Naive thymus-derived CD4-positive, alpha-beta T cell (primary cell): ENCODE data around the gene OR5P2. TPM values are rescaled to one million over a fixed set of nuclear protein-coding genes. Genes with fewer than 3 reads are reported as not detected.

ENCODE experiments used
- ATAC-seq: fragments of 150-1000 bp; cut with Tn5 transposase; 2 replicates; pipeline ENCODE4 v1.10.0; 2021; ENCODE audit warnings: mild to moderate bottlenecking, moderate library complexity
- CTCF ChIA-PET: fragments of 350-600 bp; sonication (Branson Sonifier 250); formaldehyde crosslinking; loops from one replicate; lab custom pipeline; 2021; ENCODE audit warnings: antibody characterized with exemption; lab: Charles Lee
- POLR2A ChIA-PET: fragments of 350-600 bp; sonication (Branson Sonifier 250); formaldehyde crosslinking; loops from one replicate; lab custom pipeline; 2021; ENCODE audit warnings: antibody characterized with exemption, inconsistent platforms; lab: Charles Lee
- DNase-seq, 9 donors: peaks; one replicate each; pipeline versions ENCODE4 v3.0.0 to v3.0.0-alpha.2; 2020 to 2022; ENCODE audit warnings: mixed read lengths in 1 of 9
- H3K27ac ChIP-seq: one replicate; pipeline ENCODE4 v1.7.0; 2013; ENCODE audit warnings: mild to moderate bottlenecking, low read depth, low read length, moderate library complexity
- H3K27me3 ChIP-seq, 2 donors: one replicate each; pipeline ENCODE4 v1.7.0; 2013; ENCODE audit warnings: low read length in 2 of 2, mild to moderate bottlenecking in 2 of 2, moderate library complexity in 2 of 2; ENCODE audit not compliant: control insufficient read depth in 2 of 2, insufficient read depth in 2 of 2
- H3K36me3 ChIP-seq, 3 experiments: 1 replicate in 2 of 3; 2 replicates in 1 of 3; pipeline ENCODE4 v1.7.0; 2013; ENCODE audit warnings: low read length in 3 of 3, mild to moderate bottlenecking in 3 of 3, moderate library complexity in 1 of 3; ENCODE audit not compliant: insufficient read depth in 3 of 3, control insufficient read depth in 2 of 3
- H3K4me1 ChIP-seq, 2 donors: one replicate each; pipeline ENCODE4 v1.7.0; 2013; ENCODE audit warnings: low read length in 2 of 2, mild to moderate bottlenecking in 2 of 2, moderate library complexity in 1 of 2; ENCODE audit not compliant: control insufficient read depth in 2 of 2, insufficient read depth in 2 of 2
- H3K4me3 ChIP-seq: 2 replicates; pipeline ENCODE4 v1.7.0; 2013; ENCODE audit warnings: mild to moderate bottlenecking, low read length
- H3K9me3 ChIP-seq, 3 experiments: 1 replicate in 2 of 3; 2 replicates in 1 of 3; pipeline ENCODE4 v1.7.0; 2013; ENCODE audit warnings: low read length in 3 of 3; ENCODE audit not compliant: control insufficient read depth in 2 of 3
- H3K27ac Mint-ChIP-seq, 9 donors: one replicate each; pipeline ENCODE4 v1.8.0; 2020 to 2022; ENCODE audit warnings: mixed read lengths in 9 of 9, mild to moderate bottlenecking in 8 of 9, moderate library complexity in 5 of 9, inconsistent platforms in 2 of 9
- H3K27me3 Mint-ChIP-seq, 5 donors: one replicate each; pipeline ENCODE4 v1.8.0; 2021 to 2022; ENCODE audit warnings: mixed read lengths in 5 of 5, mild to moderate bottlenecking in 1 of 5
- H3K36me3 Mint-ChIP-seq, 5 donors: one replicate each; pipeline ENCODE4 v1.8.0; 2020 to 2022; ENCODE audit warnings: mixed read lengths in 5 of 5, mild to moderate bottlenecking in 3 of 5, inconsistent platforms in 1 of 5
- H3K4me1 Mint-ChIP-seq, 7 donors: one replicate each; pipeline ENCODE4 v1.8.0; 2020 to 2022; ENCODE audit warnings: mixed read lengths in 7 of 7, mild to moderate bottlenecking in 3 of 7, inconsistent platforms in 1 of 7
- H3K4me3 Mint-ChIP-seq, 10 donors: one replicate each; pipeline ENCODE4 v1.8.0; 2020 to 2022; ENCODE audit warnings: mild to moderate bottlenecking in 10 of 10, mixed read lengths in 10 of 10, moderate library complexity in 6 of 10, inconsistent platforms in 2 of 10
- H3K9me3 Mint-ChIP-seq, 11 donors: one replicate each; pipeline ENCODE4 v1.8.0; 2020 to 2022; ENCODE audit warnings: mixed read lengths in 11 of 11, mild to moderate bottlenecking in 4 of 11, inconsistent platforms in 1 of 11, moderate library complexity in 1 of 11
- intact Hi-C, 2 donors: fragments of 100-400 bp; cut with micrococcal nuclease; formaldehyde crosslinking; loops; one replicate each; pipeline ENCODE4 v1.15.1; 2023
- polyA plus RNA-seq, 2 donors: library from polyadenylated mRNA; unstranded; fragments of 300-500 nt; fragmentation: Illumina TruSeq; gene quantifications; one replicate each; pipeline ENCODE4 v1.2.3, GENCODE V29; 2021
- total RNA-seq, 6 experiments: library from RNA in 5 of 6; stranded (reverse) in 5 of 6; gene quantifications; 1 replicate in 5 of 6; 2 replicates in 1 of 6; pipeline ENCODE4 v1.2.3 and lab custom pipeline; 2021 to 2026

Gene OR5P2
- total RNA-seq = not detected
- polyA plus RNA-seq = not detected
- total RNA-seq (lab: John Stamatoyannopoulos, UW) = not detected

- DNase-seq (no peak), ATAC-seq (no peak)
- intact Hi-C loops = no loop called here
- CTCF ChIA-PET = no interaction called here
- H3K27ac Mint-ChIP-seq = no peak within 1 kb of the TSS
- H3K36me3 ChIP-seq = no peaks in the 10 kb centered on the region
- H3K4me3 ChIP-seq = no peak within 1 kb of the TSS
- H3K27me3 ChIP-seq = no peaks in the 10 kb centered on the region
- peaks cover 0 to 34% (median 15%) of the 10 kb centered on the region in 5 donors for H3K27me3 Mint-ChIP-seq
- H3K4me1 ChIP-seq = no peaks in the 10 kb centered on the region
- no peaks in the 10 kb centered on the region for H3K9me3 ChIP-seq
- H3K36me3 Mint-ChIP-seq = peaks cover 0 to 6% (median 0%) of the 10 kb centered on the region in 5 donors
- H3K27ac ChIP-seq = no peak within 1 kb of the TSS
- POLR2A ChIA-PET = no interaction called here
- H3K4me3 Mint-ChIP-seq = no peak within 1 kb of the TSS
- H3K9me3 Mint-ChIP-seq = peaks cover 0 to 18% (median 4%) of the 10 kb centered on the region in 11 donors
- no peaks in the 10 kb centered on the region for H3K4me1 Mint-ChIP-seq
Measured at GRCh38 chr11:7796842-7797241, at the start of gene OR5P2. TSS of gene OR5P2 (minus strand) at chr11:7796942. CDS start at chr11:7796942, 0 bp downstream.

- no peak overlapping the region for H3K27ac ChIP-seq
- H3K27me3 Mint-ChIP-seq = peaks cover 0 to 31% (median 14%) of the 10 kb centered on the region in 5 donors
- H3K27ac Mint-ChIP-seq = no peak overlapping the region
- ATAC-seq (no peak), DNase-seq (no peak)
- H3K9me3 ChIP-seq = no peaks in the 10 kb centered on the region
- no peaks in the 10 kb centered on the region for H3K36me3 Mint-ChIP-seq
- no peaks in the 10 kb centered on the region for H3K36me3 ChIP-seq
- no peaks in the 10 kb centered on the region for H3K4me1 ChIP-seq
- peaks cover 0 to 6% (median 0%) of the 10 kb centered on the region in 11 donors for H3K9me3 Mint-ChIP-seq
- intact Hi-C loops = no loop called here
- no peak overlapping the region for H3K4me3 Mint-ChIP-seq
- H3K4me3 ChIP-seq = no peak overlapping the region
- CTCF ChIA-PET = no interaction called here
- H3K27me3 ChIP-seq = no peaks in the 10 kb centered on the region
- POLR2A ChIA-PET = no interaction called here
- H3K4me1 Mint-ChIP-seq = no peaks in the 10 kb centered on the region
Measured at GRCh38 chr11:7846003-7846402, 49.3 kb upstream of the OR5P2 start.

- Histone ChIP-seq H3K36me3 (no peaks in the 10 kb centered on the region), H3K27me3 (no peaks in the 10 kb centered on the region), H3K9me3 (no peaks in the 10 kb centered on the region), H3K4me1 (no peaks in the 10 kb centered on the region), H3K27ac (no peak overlapping the region), H3K4me3 (no peak overlapping the region)
- ATAC-seq (no peak), DNase-seq (no peak)
- Mint-ChIP-seq H3K27ac (no peak overlapping the region), H3K27me3 (peaks cover 0 to 33% (median 14%) of the 10 kb centered on the region in 5 donors), H3K4me1 (no peaks in the 10 kb centered on the region), H3K36me3 (no peaks in the 10 kb centered on the region), H3K9me3 (peaks cover 0 to 6% (median 0%) of the 10 kb centered on the region in 11 donors), H3K4me3 (no peak overlapping the region)
- POLR2A ChIA-PET = no interaction called here
- CTCF ChIA-PET = no interaction called here
- intact Hi-C loops = no loop called here
Measured at GRCh38 chr11:7844986-7845385, 48.2 kb upstream of the OR5P2 start.

GRCh38 chr11:7844521-7844920 lies 47.8 kb upstream of the OR5P2 start:
- Mint-ChIP-seq H3K27ac (no peak overlapping the region), H3K4me3 (no peak overlapping the region), H3K27me3 (peaks cover 0 to 33% (median 14%) of the 10 kb centered on the region in 5 donors), H3K36me3 (no peaks in the 10 kb centered on the region), H3K4me1 (no peaks in the 10 kb centered on the region), H3K9me3 (peaks cover 0 to 6% (median 0%) of the 10 kb centered on the region in 11 donors)
- no peaks in the 10 kb centered on the region for H3K4me1 ChIP-seq
- CTCF ChIA-PET = no interaction called here
- no peak overlapping the region for H3K27ac ChIP-seq
- DNase-seq (no peak), ATAC-seq (no peak)
- no peaks in the 10 kb centered on the region for H3K27me3 ChIP-seq
- H3K4me3 ChIP-seq = no peak overlapping the region
- no peaks in the 10 kb centered on the region for H3K36me3 ChIP-seq
- POLR2A ChIA-PET = no interaction called here
- intact Hi-C loops = no loop called here
- H3K9me3 ChIP-seq = no peaks in the 10 kb centered on the region

GRCh38 chr11:7840578-7840977 lies 43.8 kb upstream of the OR5P2 start:
- POLR2A ChIA-PET = no interaction called here
- Histone ChIP-seq H3K4me1 (no peaks in the 10 kb centered on the region), H3K27ac (no peak overlapping the region), H3K27me3 (no peaks in the 10 kb centered on the region), H3K36me3 (no peaks in the 10 kb centered on the region), H3K4me3 (no peak overlapping the region), H3K9me3 (no peaks in the 10 kb centered on the region)
- Mint-ChIP-seq H3K27ac (no peak overlapping the region), H3K27me3 (peaks cover 0 to 35% (median 12%) of the 10 kb centered on the region in 5 donors), H3K36me3 (no peaks in the 10 kb centered on the region), H3K9me3 (peaks cover 0 to 6% (median 0%) of the 10 kb centered on the region in 11 donors), H3K4me3 (no peak overlapping the region), H3K4me1 (no peaks in the 10 kb centered on the region)
- no peak for ATAC-seq
- intact Hi-C loops = no loop called here
- no peak for DNase-seq
- CTCF ChIA-PET = no interaction called here

GRCh38 chr11:7833527-7833926 lies 36.8 kb upstream of the OR5P2 start:
- Histone ChIP-seq H3K36me3 (no peaks in the 10 kb centered on the region), H3K9me3 (no peaks in the 10 kb centered on the region), H3K27me3 (no peaks in the 10 kb centered on the region), H3K4me1 (no peaks in the 10 kb centered on the region), H3K27ac (no peak overlapping the region), H3K4me3 (no peak overlapping the region)
- no peak overlapping the region for H3K4me3 Mint-ChIP-seq
- H3K4me1 Mint-ChIP-seq = no peaks in the 10 kb centered on the region
- CTCF ChIA-PET = no interaction called here
- intact Hi-C loops = no loop called here
- no peak overlapping the region for H3K27ac Mint-ChIP-seq
- POLR2A ChIA-PET = no interaction called here
- H3K36me3 Mint-ChIP-seq = no peaks in the 10 kb centered on the region
- ATAC-seq (no peak), DNase-seq (no peak)
- no peaks in the 10 kb centered on the region for H3K9me3 Mint-ChIP-seq
- H3K27me3 Mint-ChIP-seq = peaks cover 4 to 20% (median 6%) of the 10 kb centered on the region in 5 donors

- H3K9me3 Mint-ChIP-seq = peaks cover 0 to 3% (median 0%) of the 10 kb centered on the region in 11 donors
Measured at GRCh38 chr11:7830740-7831139, 34.0 kb upstream of the OR5P2 start, which contains the start of gene OR5P3. TSS of gene OR5P3 (minus strand) at chr11:7830840.

More at GRCh38 chr11:7830740-7831139, 34.0 kb upstream of the OR5P2 start, which contains the start of gene OR5P3:
- ChIA-PET POLR2A (no interaction called here), CTCF (no interaction called here)
- H3K27me3 ChIP-seq = no peaks in the 10 kb centered on the region
- H3K9me3 ChIP-seq = no peaks in the 10 kb centered on the region
- H3K27ac ChIP-seq = no peak within 1 kb of the TSS
- H3K4me3 Mint-ChIP-seq = no peak within 1 kb of the TSS
- H3K4me1 Mint-ChIP-seq = no peaks in the 10 kb centered on the region
- H3K27ac Mint-ChIP-seq = no peak within 1 kb of the TSS
- no peak within 1 kb of the TSS for H3K4me3 ChIP-seq
- no peaks in the 10 kb centered on the region for H3K4me1 ChIP-seq
- intact Hi-C loops = no loop called here
- no peaks in the 10 kb centered on the region for H3K36me3 Mint-ChIP-seq
- peaks cover 0 to 10% (median 4%) of the 10 kb centered on the region in 5 donors for H3K27me3 Mint-ChIP-seq
- DNase-seq (no peak), ATAC-seq (no peak)
- H3K36me3 ChIP-seq = no peaks in the 10 kb centered on the region
